ENCODE measurements around the gene ACYP2. TPM values are rescaled to one million over a fixed set of nuclear protein-coding genes. Genes with fewer than 3 reads are reported as not detected.
"Not testable (repeated sequence)": the region's sequence is repeated elsewhere in the genome, so short reads cannot be mapped to it uniquely, and the experiment has no call there.

Gene ACYP2
- total and polyA plus RNA-seq, 4 donors, result 16.3 to 36.4 (median 24.8) TPM

DNA sequence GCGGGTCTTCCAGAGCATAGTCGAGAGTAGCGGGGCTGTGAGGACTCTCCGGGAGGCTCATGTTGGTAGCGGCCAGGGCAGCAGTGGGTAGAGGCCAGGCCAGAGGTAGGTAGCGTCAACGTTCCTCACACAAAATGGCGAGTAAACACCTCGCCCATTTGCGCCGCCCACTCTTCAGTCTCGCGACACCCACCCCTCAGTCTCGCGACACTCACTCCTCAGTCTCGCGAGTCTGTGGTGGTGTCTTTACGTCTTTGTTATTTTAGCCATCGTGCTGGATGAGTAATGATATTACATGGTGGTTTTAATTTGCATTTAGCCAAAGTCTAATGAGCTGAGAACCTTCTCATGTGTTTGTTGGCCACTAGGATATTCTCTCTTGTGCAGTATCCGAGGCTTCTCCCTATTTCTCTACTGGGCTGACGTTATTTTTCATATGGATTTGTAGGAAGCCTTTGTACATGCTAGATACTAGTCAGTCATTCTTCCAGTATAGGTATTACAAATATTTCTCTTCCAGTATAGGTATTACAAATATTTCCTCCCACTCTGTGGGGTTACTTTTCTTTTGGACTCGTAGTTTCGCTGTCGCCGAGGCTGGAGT is 140.8 kb downstream of the ACYP2 start, which contains the start of gene TSPYL6:
Gene TSPYL6 (minus strand): TSS at position 139 of the 604 bp plus-strand sequence. CDS start 78 bp downstream, at position 61.
- no peak for DNase-seq
- 97 to 98% methylated on average over 25 of the region's 25 CpGs for WGBS, 2 donors
- no peaks in the 10 kb centered on the region for H3K9me3 ChIP-seq (ENCODE audit: control insufficient read depth, low read length)
- no peaks in the 10 kb centered on the region for H3K4me1 ChIP-seq (ENCODE audit: control insufficient read depth in 1 of 2, insufficient read depth in 2 of 2, low read length in 2 of 2)
- no peak within 1 kb of the TSS for H3K27ac ChIP-seq (ENCODE audit: low read depth in 1 of 2, low read length in 2 of 2)
- ATAC-seq (ENCODE audit: low FRiP score), result no peak
- no peaks in the 10 kb centered on the region for H3K36me3 ChIP-seq (ENCODE audit: control insufficient read depth in 1 of 2, insufficient read depth in 2 of 2, low read length in 1 of 2)
- no peak within 1 kb of the TSS for H3K4me3 ChIP-seq (ENCODE audit: low read length in 2 of 2)
- no peaks in the 10 kb centered on the region for H3K27me3 ChIP-seq (ENCODE audit: control insufficient read depth in 1 of 2, insufficient read depth in 2 of 2, low read length in 1 of 2)
- intact Hi-C loops (cut with DNase I), result no loop called here

DNA sequence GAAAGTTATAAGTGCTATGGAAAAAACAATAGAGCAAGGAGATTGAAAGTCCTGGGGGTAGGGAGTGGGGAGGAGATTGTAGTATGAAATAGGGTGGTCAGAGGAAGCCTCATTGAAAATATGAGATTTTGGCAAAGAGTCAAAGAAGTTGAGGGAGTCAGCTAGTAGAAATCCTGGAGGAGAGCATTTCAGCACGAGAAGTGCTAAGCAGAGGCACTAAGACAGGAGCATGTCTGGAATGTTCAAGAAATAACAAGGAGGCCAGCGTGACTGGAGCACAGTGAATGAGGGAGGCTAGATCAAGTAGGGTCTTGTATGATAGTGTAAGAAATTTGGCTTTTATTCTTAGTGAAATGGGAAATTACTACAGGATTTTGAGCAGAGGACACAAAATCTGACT is 142.8 kb downstream of the ACYP2 start:
- ATAC-seq (ENCODE audit: low FRiP score) (no peak), DNase-seq (no peak)
- Histone ChIP-seq H3K27me3 (ENCODE audit: control insufficient read depth in 1 of 2, insufficient read depth in 2 of 2, low read length in 1 of 2) (no peaks in the 10 kb centered on the region), H3K4me1 (ENCODE audit: control insufficient read depth in 1 of 2, insufficient read depth in 2 of 2, low read length in 2 of 2) (no peaks in the 10 kb centered on the region), H3K9me3 (ENCODE audit: control insufficient read depth, low read length) (no peaks in the 10 kb centered on the region), H3K36me3 (ENCODE audit: control insufficient read depth in 1 of 2, insufficient read depth in 2 of 2, low read length in 1 of 2) (no peaks in the 10 kb centered on the region), H3K4me3 (ENCODE audit: low read length in 2 of 2) (no peak overlapping the region), H3K27ac (ENCODE audit: low read depth in 1 of 2, low read length in 2 of 2) (no peak overlapping the region)
- 18 to 22% methylated on average over 2 of the region's 2 CpGs for WGBS, 2 donors
- intact Hi-C loops (cut with DNase I), result no loop called here

DNA sequence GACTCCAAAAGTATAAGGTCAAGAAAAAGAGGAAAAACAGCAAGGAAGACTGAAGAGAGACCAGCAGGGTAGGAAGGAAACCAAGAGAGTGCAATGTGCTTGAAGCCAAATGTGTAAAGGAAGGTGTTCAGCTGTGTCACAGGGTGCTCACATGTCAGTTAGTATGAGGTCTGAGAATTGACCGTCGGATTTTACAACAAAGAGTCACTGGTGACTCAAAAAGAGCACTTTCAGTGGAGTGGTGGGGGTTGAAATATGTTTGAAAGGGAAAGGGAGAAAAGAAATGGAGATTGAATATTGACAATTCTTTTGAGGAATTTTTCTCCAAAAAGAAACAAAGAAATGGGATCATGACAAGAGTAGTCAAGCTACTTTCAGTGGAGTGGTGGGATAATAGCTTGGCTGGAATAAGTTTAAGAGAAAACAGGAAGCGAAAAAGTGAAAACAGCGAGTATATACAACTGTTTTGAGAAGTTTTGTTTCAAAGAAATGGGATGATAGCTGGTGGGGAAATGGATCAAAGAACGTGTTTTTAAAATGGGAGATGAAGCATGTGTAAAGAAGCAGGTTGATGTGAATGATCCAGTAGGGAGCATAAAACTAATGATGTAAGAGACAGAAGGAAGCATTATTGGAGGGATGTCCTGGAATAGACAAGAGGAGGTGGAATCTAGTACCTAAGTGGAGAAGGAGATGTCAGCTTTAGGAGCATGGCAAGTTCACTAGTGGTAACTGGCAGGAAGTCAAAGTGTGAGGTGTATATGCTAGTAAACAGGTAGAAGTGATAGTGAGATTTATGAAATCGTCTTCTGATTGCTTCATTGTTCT is 144.2 kb downstream of the ACYP2 start:
- H3K27me3 ChIP-seq (ENCODE audit: control insufficient read depth in 1 of 2, insufficient read depth in 2 of 2, low read length in 1 of 2), result no peaks in the 10 kb centered on the region
- DNase-seq, result no peak
- no peak for ATAC-seq (ENCODE audit: low FRiP score)
- WGBS, 2 donors, result 96% methylated on average over 6 of the region's 6 CpGs
- no peaks in the 10 kb centered on the region for H3K36me3 ChIP-seq (ENCODE audit: control insufficient read depth in 1 of 2, insufficient read depth in 2 of 2, low read length in 1 of 2)
- H3K4me1 ChIP-seq (ENCODE audit: control insufficient read depth in 1 of 2, insufficient read depth in 2 of 2, low read length in 2 of 2), result no peaks in the 10 kb centered on the region
- no peak overlapping the region for H3K27ac ChIP-seq (ENCODE audit: low read depth in 1 of 2, low read length in 2 of 2)
- H3K9me3 ChIP-seq (ENCODE audit: control insufficient read depth, low read length), result no peaks in the 10 kb centered on the region
- intact Hi-C loops (cut with DNase I), result no loop called here
- no peak overlapping the region for H3K4me3 ChIP-seq (ENCODE audit: low read length in 2 of 2)

DNA sequence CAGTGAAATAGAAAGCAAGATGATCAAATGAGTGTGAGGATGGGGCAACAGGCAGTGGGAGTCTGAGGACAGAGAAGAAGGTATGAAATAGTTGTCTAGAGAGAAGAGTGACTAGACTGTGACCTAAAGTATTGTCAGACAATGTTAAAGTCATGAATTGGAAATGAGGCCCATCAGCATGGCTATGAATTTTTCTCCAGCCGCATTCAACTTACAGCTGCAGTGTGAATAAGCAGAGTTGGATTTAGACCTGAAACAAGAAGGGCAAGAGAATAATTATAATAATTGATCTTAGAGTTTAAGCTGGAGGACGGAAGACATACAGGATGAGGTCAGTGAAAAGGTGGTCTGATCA is 144.8 kb downstream of the ACYP2 start:
- no peaks in the 10 kb centered on the region for H3K36me3 ChIP-seq (ENCODE audit: control insufficient read depth in 1 of 2, insufficient read depth in 2 of 2, low read length in 1 of 2)
- ATAC-seq (ENCODE audit: low FRiP score) (no peak), DNase-seq (no peak)
- 98 to 100% methylated on average over 2 of the region's 2 CpGs for WGBS, 2 donors
- no peak overlapping the region for H3K27ac ChIP-seq (ENCODE audit: low read depth in 1 of 2, low read length in 2 of 2)
- no peaks in the 10 kb centered on the region for H3K27me3 ChIP-seq (ENCODE audit: control insufficient read depth in 1 of 2, insufficient read depth in 2 of 2, low read length in 1 of 2)
- no peaks in the 10 kb centered on the region for H3K9me3 ChIP-seq (ENCODE audit: control insufficient read depth, low read length)
- H3K4me3 ChIP-seq (ENCODE audit: low read length in 2 of 2), result no peak overlapping the region
- intact Hi-C loops (cut with DNase I), result no loop called here
- no peaks in the 10 kb centered on the region for H3K4me1 ChIP-seq (ENCODE audit: control insufficient read depth in 1 of 2, insufficient read depth in 2 of 2, low read length in 2 of 2)

DNA sequence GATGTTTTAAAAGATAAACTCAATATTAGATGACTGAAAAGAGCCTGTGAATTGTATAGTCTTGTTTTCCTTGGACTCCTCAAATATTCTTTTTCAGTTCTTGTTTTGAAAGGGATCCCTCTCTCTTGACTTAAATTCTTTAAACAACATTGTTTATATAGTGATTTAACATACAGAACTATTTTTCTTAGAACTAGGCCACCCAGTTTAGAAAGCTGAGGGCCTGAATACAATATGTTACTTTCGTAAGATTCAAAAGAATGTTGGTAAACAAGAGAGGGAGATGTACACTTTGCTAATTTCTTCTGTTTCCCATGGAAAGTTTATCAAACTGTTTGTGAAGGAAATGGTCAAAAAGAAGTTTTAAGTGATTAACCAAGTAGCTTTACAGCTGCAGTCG is 146.1 kb downstream of the ACYP2 start:
- intact Hi-C loops (cut with DNase I), result no loop called here
- Histone ChIP-seq H3K27me3 (ENCODE audit: control insufficient read depth in 1 of 2, insufficient read depth in 2 of 2, low read length in 1 of 2) (no peaks in the 10 kb centered on the region), H3K27ac (ENCODE audit: low read depth in 1 of 2, low read length in 2 of 2) (no peak overlapping the region), H3K36me3 (ENCODE audit: control insufficient read depth in 1 of 2, insufficient read depth in 2 of 2, low read length in 1 of 2) (no peaks in the 10 kb centered on the region), H3K4me3 (ENCODE audit: low read length in 2 of 2) (no peak overlapping the region), H3K9me3 (ENCODE audit: control insufficient read depth, low read length) (no peaks in the 10 kb centered on the region), H3K4me1 (ENCODE audit: control insufficient read depth in 1 of 2, insufficient read depth in 2 of 2, low read length in 2 of 2) (no peaks in the 10 kb centered on the region)
- DNase-seq, result no peak
- 6 to 7% methylated on average over 2 of the region's 2 CpGs for WGBS, 2 donors
- ATAC-seq (ENCODE audit: low FRiP score), result no peak

DNA sequence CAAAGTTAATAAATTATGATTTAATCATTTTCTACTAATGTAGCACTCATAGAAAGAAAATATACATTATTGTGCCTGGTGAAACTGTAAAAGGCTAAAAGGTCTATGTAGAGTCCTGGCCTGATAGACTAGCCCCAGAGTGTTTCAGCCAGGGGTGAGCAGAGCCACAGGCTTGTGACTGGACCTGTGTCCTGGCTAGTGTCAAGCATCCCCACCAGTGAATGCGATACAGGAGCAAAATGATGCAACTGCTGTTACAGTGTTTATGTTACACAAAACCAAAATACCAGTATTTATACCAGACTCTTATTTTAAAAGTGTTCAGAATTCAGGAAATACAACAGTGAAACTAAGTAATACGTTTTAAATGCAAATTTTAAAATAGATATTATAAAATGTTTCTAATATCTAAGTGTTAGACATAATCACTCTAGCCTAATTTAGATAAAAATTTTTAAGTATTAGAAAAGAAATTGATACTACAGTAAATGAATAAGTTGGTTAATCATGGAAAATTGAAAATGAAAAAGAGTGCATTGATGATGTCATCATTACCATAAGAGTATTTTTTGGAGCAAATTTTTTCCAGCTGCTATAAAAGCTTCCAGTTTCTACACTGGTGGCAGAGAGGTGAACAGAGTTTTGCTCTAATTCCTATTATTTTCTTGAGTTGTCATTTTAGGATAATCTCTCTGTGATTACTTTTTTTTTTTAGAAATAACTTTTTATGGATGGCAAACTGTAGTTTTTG is 146.8 kb downstream of the ACYP2 start:
- DNase-seq (no peak), ATAC-seq (ENCODE audit: low FRiP score) (no peak)
- peak overlapping the region in 1 of 2 donors; percentile 59 for H3K27ac ChIP-seq (ENCODE audit: low read depth in 1 of 2, low read length in 2 of 2)
- H3K9me3 ChIP-seq (ENCODE audit: control insufficient read depth, low read length), result no peaks in the 10 kb centered on the region
- WGBS, 2 donors, result 20 to 25% methylated on average over 2 of the region's 2 CpGs
- intact Hi-C loops (cut with DNase I), result no loop called here
- H3K36me3 ChIP-seq (ENCODE audit: control insufficient read depth in 1 of 2, insufficient read depth in 2 of 2, low read length in 1 of 2), result no peaks in the 10 kb centered on the region
- H3K4me3 ChIP-seq (ENCODE audit: low read length in 2 of 2), result no peak overlapping the region
- no peaks in the 10 kb centered on the region for H3K27me3 ChIP-seq (ENCODE audit: control insufficient read depth in 1 of 2, insufficient read depth in 2 of 2, low read length in 1 of 2)
- H3K4me1 ChIP-seq (ENCODE audit: control insufficient read depth in 1 of 2, insufficient read depth in 2 of 2, low read length in 2 of 2), result no peaks in the 10 kb centered on the region

DNA sequence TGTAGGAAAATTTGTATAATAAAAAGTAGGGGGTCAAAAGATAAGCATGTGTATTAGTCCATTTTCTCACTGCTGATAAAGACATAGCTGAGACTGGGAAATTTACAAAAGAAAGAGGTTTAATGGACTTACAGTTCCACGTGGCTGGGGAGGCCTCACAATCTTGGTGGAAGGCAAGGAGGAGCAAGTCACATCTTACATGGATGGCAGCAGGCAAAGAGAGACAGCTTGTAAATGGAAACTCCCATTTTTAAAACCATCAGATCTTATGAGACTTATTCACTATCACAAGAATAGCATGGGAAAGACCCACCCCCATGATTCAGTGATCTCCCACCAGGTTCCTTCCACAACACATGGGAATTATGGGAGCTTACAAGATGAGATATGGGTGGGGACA is 149.7 kb downstream of the ACYP2 start:
- H3K36me3 ChIP-seq (ENCODE audit: control insufficient read depth in 1 of 2, insufficient read depth in 2 of 2, low read length in 1 of 2); H3K9me3 ChIP-seq (ENCODE audit: control insufficient read depth, low read length); H3K27me3 ChIP-seq (ENCODE audit: control insufficient read depth in 1 of 2, insufficient read depth in 2 of 2, low read length in 1 of 2); ATAC-seq (ENCODE audit: low FRiP score); H3K4me3 ChIP-seq (ENCODE audit: low read length in 2 of 2); H3K27ac ChIP-seq (ENCODE audit: low read depth in 1 of 2, low read length in 2 of 2); DNase-seq; intact Hi-C loops (cut with DNase I); H3K4me1 ChIP-seq (ENCODE audit: control insufficient read depth in 1 of 2, insufficient read depth in 2 of 2, low read length in 2 of 2): not testable (repeated sequence)
- 57% methylated on average over 1 of the region's 1 CpG for WGBS, 2 donors

DNA sequence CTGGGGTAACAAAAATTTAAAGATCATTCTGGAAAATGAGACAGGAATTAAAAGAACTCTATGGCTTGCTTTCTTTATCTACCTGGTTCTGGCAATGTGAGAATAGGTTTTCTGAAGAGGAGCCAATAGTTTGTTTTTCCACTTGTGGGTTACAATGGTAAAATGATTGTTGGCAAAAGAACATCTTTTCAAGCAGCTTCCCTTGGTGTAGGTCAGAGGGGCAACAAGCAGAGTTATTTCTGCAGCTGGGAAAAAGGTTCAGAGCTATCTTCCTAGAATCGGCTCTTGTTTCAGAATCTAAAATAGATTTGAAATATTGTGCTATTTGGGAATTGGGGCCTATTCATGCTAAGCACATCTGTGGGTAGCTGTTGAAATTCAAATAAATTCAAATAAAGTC is 152.2 kb downstream of the ACYP2 start:
- intact Hi-C loops (cut with DNase I), result no loop called here
- ATAC-seq (ENCODE audit: low FRiP score), result no peak
- Histone ChIP-seq H3K4me3 (ENCODE audit: low read length in 2 of 2) (no peak overlapping the region), H3K27ac (ENCODE audit: low read depth in 1 of 2, low read length in 2 of 2) (no peak overlapping the region), H3K36me3 (ENCODE audit: control insufficient read depth in 1 of 2, insufficient read depth in 2 of 2, low read length in 1 of 2) (no peaks in the 10 kb centered on the region), H3K27me3 (ENCODE audit: control insufficient read depth in 1 of 2, insufficient read depth in 2 of 2, low read length in 1 of 2) (no peaks in the 10 kb centered on the region), H3K9me3 (ENCODE audit: control insufficient read depth, low read length) (no peaks in the 10 kb centered on the region), H3K4me1 (ENCODE audit: control insufficient read depth in 1 of 2, insufficient read depth in 2 of 2, low read length in 2 of 2) (no peaks in the 10 kb centered on the region)
- no peak for DNase-seq
- WGBS, 2 donors, result 82 to 84% methylated on average over 1 of the region's 1 CpG

Measured in aorta (tissue), 5 donors.